Measurements from ENCODE around the gene GOSR2.

DNA sequence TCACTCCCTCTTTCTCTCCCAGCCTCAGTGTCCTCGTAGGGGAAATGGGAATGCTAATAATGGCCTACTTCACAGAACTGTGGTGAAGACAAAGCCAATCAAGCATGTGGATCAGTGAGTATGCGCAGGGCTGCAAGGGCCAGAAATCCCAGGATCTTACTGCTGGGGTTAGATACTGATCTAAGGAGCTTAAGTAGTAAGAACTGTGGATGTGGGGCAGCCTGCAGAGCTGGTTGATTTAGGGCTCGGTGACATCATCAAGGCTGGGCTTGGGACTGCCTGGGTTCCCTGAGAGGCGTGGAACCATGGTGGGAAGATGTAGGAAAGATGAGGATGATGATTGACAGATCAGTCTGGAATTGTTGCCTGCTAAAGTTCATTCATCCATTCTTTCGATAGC, 25.6 kb downstream of the GOSR2 start:
- TF ChIP-seq, protein P1, sequence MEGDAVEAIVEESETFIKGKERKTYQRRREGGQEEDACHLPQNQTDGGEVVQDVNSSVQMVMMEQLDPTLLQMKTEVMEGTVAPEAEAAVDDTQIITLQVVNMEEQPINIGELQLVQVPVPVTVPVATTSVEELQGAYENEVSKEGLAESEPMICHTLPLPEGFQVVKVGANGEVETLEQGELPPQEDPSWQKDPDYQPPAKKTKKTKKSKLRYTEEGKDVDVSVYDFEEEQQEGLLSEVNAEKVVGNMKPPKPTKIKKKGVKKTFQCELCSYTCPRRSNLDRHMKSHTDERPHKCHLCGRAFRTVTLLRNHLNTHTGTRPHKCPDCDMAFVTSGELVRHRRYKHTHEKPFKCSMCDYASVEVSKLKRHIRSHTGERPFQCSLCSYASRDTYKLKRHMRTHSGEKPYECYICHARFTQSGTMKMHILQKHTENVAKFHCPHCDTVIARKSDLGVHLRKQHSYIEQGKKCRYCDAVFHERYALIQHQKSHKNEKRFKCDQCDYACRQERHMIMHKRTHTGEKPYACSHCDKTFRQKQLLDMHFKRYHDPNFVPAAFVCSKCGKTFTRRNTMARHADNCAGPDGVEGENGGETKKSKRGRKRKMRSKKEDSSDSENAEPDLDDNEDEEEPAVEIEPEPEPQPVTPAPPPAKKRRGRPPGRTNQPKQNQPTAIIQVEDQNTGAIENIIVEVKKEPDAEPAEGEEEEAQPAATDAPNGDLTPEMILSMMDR (IDR thresholded peaks at IDR 0.05): no peak
- no peak for TF ChIP-seq SIN3A (IDR thresholded peaks at IDR 0.05; ENCODE audit: borderline replicate concordance, insufficient read depth, low read depth, low read length)
- TF ChIP-seq, protein P2, sequence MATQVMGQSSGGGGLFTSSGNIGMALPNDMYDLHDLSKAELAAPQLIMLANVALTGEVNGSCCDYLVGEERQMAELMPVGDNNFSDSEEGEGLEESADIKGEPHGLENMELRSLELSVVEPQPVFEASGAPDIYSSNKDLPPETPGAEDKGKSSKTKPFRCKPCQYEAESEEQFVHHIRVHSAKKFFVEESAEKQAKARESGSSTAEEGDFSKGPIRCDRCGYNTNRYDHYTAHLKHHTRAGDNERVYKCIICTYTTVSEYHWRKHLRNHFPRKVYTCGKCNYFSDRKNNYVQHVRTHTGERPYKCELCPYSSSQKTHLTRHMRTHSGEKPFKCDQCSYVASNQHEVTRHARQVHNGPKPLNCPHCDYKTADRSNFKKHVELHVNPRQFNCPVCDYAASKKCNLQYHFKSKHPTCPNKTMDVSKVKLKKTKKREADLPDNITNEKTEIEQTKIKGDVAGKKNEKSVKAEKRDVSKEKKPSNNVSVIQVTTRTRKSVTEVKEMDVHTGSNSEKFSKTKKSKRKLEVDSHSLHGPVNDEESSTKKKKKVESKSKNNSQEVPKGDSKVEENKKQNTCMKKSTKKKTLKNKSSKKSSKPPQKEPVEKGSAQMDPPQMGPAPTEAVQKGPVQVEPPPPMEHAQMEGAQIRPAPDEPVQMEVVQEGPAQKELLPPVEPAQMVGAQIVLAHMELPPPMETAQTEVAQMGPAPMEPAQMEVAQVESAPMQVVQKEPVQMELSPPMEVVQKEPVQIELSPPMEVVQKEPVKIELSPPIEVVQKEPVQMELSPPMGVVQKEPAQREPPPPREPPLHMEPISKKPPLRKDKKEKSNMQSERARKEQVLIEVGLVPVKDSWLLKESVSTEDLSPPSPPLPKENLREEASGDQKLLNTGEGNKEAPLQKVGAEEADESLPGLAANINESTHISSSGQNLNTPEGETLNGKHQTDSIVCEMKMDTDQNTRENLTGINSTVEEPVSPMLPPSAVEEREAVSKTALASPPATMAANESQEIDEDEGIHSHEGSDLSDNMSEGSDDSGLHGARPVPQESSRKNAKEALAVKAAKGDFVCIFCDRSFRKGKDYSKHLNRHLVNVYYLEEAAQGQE (IDR thresholded peaks at IDR 0.05; ENCODE audit: insufficient read depth in 1 of 2, low read depth in 2 of 2, low read length in 1 of 2): no peak
- TF ChIP-seq POLR2AphosphoS5 (IDR thresholded peaks at IDR 0.05; ENCODE audit: low read depth, low read length): no peak
- TF ChIP-seq TCF7L2 (IDR thresholded peaks at IDR 0.05; ENCODE audit: low read depth, low read length): no peak

Measured in Panc1 (cell line).